Stimulated activated CD8-positive, alpha-beta memory T cell treated with anti-CD3 and anti-CD28 coated beads, Interleukin-7, amount 100 ng/mL, for 4 hours (primary cell): ENCODE measurements around the gene FAM110D.
A peak's percentile ranks its signal among the peaks of the same experiment; 100 is the strongest.

Source experiments
- DNase-seq, 2 donors: peaks; one replicate each; pipeline ENCODE4 v3.0.0-alpha.2; 2020; ENCODE audit warnings: low read depth in 2 of 2

The FAM110D gene

GRCh38 chr1:26162220-26162709 lies 3.4 kb downstream of the FAM110D start:
- DNase-seq: no peak

DNA sequence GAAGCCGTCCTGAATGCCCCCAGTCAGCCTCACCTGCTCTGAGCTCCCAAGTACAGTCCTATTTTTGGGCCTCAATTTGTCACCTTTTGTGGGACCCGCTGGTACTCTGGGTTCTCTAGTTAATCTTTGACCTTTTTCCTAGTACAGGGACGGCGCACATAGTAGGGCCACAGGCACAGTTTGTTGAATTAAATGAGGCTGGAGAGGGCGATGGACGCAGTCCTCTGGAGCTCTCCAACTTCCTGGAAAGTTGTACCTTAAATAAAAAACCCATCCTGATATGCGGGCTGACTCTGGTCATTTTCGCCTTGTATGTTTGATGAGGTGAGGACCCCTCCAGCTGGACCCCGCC lies 4.8 kb downstream of the FAM110D start:
- DNase-seq: no peak

DNA sequence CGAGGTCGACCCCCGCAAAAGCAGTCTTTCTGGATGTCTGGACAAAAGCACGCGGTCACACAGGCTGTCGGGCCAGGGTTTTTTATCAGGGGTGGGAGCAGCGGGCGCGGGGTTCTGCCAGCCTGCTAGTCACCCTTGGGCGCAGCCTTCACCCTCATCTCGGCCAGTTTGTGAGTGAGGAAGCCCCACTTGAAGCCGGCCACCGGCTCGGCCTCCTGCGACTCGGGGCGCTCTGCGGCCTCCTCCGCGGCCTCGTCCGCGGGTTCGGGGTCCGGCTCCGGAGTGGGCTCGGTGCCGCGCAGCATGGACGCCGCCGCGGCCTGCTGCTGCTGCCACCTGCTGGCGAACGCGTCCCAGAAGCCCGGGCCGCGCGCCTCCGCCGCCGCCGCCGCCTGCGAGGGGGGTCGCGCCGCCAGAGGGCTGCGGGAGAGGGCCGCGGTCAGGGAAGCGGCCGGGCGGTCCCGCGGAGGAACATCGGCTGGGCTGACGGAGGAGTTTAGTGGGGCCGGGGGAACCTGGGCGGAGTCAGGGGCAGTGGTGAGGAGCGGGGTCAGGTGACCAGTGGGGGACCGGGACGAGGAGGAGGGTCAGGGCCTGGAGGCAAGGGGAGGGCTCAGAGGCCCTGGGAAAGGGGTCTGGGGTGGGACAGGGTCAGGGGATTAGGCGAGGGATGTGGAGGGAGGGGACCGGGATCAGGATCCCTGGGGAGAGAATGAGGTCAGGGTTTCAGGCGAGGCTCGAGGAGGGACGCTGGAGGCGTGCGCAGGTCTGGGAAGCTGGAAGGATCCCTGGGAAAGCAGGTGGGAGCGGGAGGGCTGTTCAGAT lies 5.4 kb downstream of the FAM110D start:
- DNase-seq: peak in 1 of 2 donors; percentile 45

DNA sequence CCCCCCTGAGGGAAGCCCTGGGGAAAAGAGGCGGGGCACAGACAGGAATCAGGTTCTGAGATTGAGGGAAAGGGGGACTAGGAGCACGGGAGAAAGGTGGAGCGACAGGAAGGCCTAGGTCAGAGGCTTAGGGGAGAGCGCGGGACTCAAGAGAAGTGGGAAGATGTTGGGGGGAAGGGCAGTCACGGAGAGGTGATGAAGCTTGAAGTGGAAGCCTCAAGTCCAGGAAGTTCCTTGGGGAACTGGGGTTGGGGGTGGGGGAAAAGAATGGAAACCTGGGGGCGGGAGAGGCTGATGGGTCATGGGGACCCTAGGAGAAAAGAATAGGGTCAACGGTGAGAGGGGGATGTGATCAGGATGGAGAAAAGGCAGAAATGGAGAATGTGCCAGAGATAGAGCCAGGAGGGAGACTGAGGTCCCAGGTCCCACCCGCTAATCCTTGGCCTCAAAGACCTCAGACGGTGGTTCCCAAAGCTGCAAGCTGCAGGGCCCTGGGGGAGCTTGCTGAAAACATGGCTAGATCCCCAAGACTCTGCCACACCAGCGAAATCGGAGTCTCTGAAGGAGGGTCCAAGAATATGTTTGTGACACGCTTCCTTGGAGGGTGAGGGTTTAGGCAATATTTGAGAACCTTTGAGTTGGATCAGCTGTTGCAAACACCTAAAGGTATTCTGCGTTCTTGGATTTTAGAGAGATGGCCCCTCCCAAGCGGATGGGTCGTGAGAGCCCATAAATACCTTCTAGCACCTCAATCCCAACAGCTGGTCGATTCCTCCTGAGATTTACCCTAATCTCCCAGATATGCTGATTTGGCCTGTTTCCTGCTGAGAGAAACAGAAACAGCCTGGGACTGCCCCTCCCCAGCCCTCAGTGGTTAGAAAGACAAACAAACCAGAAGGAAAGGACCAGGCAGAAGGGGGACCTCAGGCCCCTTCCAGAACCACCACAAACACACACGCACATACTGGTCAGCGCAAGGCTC lies 6.3 kb downstream of the FAM110D start:
- no peak for DNase-seq

DNA sequence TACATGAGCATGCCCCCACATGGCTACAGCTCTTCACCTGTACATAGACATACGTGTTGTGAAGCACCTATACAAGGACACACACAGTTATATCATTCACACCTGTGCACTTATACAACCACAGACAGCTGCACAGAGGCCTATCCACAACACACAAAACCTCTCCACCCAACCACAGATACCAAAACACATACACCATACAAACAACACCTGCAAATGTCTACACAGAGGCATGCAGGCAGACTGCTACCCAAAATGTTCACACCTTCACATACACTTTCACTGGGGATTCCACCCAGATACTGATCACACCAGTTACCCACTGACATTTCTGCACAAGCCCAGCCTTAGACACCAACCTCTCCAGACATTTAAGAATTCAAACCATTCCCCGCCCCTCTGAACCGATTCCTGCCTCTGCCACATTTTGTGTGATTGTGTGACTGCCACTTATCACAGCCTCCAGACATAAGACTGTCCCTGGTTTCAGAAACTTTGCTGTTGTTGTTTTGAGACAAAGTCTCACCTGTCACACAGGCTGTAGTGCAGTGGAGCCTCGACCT lies 7.9 kb downstream of the FAM110D start:
- no peak for DNase-seq

DNA sequence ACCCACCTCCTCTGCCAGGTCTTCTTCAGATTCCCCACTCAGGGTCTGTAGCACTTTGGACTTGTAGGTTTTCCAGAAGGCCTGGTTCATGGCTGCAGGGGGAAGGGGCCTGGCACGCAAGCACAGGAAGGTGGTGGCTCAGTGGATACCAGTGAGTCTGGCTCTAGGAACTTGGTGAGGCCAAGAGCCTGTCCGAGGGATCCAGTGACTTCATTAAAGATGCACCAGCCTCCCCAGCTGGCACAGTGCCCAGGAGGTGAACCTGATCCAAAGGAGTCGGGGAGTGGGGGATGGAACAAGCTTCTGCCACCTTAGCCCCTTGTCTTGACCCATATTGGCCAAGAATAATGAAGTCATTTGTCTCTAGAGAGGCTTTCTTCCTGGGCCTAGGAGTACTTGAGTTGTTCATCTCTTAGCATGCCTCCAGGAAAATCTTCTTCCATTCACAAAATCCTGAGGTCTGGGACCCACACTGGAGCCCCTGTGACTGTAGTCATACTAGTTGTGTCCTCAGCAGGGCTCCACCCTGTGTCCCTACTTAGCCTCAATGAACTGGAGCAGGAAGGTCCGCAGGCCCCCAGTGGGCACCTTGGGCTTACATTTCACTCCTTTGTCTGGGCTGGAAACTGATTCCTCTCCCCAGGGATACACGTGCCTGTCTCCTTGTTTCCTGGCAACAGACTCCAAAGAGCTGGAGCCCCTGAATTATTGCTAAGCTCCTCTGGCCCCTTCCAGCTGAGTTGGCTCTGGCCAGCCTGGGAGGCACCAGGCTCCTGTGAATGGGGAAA lies 9.7 kb downstream of the FAM110D start, which contains the start of gene C1orf232:
Gene C1orf232, minus strand, starts transcription at position 554 of the 788 bp plus-strand sequence. Its CDS starts 464 bp downstream, at position 90.
- DNase-seq: no peak

- DNase-seq: no peak
Observed at GRCh38 chr1:26169198-26169554, 10.3 kb downstream of the FAM110D start.

DNA sequence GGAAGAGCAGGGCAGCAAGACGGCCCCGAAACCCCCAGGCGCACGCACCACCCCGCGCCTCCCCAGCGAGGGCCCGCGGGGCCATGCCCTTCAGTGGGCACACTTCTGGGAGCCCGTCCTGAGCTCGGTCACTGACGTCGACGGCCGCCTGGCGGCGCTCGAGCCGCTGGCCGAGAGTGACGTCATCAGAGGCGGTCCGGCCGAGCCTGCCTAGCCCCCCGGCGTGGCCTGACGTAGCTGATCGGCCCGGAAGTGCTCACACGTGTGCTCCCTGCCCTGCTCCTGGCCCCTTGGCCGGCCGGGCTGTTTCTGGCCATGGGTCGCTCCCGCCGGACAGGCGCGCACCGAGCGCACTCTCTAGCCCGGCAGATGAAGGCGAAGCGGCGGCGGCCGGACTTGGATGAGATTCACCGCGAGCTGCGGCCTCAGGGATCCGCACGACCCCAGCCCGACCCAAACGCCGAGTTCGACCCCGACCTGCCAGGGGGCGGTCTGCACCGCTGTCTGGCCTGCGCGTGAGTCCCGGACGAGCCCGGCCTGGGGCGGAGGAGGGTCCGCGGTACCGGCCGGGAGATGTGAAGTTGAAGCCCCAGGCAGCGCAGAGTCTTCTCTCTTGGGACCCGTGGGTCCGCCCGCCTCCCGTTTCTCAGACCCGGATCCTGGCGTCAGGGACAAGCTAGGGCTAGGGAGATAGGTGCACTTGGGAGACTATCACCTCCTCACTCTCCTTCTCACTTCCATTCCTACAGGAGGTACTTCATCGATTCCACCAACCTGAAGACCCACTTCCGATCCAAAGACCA lies 11.0 kb downstream of the FAM110D start, which contains the start of gene ZNF593:
Gene ZNF593, plus strand, starts transcription at position 240 of the 803 bp plus-strand sequence. Its CDS starts 76 bp downstream, at position 316.
- peak; percentile 73 to 84 for DNase-seq

- no peak for DNase-seq
Observed at GRCh38 chr1:26170472-26170821, 11.6 kb downstream of the FAM110D start.

DNA sequence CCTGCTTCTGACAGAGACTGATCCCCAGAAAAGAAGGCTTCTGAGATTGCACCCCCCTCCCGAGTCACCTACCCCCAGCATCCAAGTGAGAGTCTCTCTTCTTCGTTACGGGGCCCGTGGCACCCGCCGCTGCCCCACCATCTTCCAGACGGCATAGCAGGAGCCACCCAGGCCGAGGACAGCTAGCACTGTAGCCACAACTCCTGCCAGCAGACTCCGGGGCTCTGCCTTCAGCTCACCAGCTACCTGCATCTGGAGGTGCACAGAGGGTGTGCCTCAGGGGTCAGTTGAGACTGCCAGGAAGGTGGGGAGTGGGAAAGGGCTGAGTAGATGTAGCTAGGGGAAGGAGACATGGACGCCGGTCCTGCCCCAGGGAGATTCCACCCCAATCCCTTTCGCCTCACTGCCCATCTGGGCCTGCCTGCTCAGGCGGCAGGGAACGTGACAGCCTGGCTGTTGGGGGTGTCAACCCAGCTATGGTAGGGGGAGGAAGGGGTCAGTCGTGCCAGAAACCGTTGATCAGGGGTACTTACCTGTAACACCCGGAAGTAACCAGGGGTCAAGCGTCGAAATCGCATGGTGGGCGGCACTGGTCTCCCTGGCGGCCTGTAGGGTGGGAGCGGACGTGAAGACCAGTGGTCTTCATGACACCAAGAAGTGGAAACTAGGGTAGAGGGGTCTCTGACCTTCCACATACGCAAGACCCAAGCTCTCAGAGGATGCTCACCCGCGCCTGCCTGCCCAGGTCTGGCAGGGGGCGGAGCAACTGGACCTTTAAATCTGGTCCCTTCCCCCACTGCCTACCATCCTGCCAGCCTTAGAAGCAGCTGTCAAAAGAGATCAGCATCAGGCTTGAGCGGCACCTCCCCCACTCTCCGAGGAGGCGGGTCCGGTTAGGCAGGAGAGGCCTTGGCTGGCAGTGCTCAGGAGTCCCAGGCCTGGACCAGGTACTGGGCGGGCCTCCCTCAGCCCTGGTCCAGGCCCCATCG lies 12.5 kb downstream of the FAM110D start, which contains the start of gene ZNF593OS:
Gene ZNF593OS, minus strand, starts transcription at position 749 of the 989 bp plus-strand sequence. Its CDS starts 171 bp downstream, at position 578.
- DNase-seq: no peak

DNA sequence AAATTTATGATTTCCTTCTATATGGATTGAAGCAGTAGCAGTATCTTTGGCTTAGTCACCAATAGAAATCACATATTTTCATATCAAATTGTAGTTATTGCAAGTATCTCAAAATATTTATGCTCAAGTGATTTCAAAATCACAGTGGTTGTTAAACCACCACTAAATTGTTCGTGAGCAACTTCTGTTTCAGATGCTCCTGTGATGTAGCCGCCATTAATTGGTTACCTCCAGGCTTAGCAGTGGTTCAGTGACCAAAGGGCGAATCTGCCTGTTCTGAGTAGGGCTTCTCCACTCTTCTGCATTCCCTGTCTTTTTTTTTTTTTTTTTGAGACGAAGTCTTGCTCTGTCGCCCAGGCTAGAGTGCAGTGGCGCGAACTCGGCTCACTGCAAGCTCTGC lies 16.5 kb downstream of the FAM110D start:
- DNase-seq: no peak

DNA sequence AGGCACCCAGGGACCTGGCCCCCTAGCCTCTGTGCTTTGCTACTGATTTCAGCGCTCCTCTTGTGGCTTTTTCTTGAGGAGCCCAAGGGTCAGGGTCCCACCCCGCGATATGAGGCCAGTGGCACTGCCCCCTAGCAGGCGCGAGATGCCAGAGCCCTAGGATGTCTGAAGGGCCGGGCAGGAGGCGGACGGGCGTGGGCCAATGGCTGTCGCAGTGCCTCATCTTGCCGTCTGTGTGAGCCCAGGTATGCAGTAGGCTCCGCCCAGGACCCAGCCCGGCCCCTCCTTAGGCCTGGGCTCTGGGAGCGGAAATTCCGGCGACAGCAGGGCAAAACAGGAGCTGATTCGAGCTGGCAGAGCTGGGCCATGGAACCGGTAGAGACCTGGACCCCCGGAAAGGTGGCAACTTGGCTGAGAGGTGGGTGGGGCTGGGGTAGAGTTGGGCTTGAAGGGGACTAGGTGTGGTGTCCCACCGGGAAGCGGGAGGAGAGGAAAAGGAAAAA lies 18.4 kb downstream of the FAM110D start, which contains the start of gene CNKSR1:
Gene CNKSR1, plus strand, starts transcription at position 310 of the 503 bp plus-strand sequence. Its CDS starts 57 bp downstream, at position 367.
- DNase-seq: no peak

DNA sequence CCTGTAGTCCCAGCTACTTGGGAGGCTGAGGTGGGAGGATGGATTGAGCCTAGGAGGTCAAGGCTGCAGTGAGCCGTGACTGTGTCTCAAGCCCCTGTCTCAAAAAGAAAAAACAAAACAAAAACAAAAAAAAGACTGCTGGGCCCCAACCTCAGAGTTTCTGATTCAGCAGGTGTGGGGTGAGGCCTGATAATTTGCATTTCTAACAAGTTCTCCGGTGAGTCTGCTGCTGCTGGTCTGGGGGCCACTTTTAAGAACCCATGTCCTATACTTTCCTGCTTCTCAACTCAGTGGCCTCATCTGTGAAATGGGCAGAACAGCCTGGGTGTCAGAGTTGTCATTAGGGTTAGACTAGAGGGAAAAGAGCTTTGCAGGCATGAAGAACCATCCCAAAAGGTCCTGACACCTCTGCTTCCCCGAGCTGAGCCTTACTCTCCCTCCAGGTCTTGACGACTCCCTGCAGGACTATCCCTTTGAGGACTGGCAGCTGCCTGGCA lies 21.2 kb downstream of the FAM110D start:
- no peak for DNase-seq

DNA sequence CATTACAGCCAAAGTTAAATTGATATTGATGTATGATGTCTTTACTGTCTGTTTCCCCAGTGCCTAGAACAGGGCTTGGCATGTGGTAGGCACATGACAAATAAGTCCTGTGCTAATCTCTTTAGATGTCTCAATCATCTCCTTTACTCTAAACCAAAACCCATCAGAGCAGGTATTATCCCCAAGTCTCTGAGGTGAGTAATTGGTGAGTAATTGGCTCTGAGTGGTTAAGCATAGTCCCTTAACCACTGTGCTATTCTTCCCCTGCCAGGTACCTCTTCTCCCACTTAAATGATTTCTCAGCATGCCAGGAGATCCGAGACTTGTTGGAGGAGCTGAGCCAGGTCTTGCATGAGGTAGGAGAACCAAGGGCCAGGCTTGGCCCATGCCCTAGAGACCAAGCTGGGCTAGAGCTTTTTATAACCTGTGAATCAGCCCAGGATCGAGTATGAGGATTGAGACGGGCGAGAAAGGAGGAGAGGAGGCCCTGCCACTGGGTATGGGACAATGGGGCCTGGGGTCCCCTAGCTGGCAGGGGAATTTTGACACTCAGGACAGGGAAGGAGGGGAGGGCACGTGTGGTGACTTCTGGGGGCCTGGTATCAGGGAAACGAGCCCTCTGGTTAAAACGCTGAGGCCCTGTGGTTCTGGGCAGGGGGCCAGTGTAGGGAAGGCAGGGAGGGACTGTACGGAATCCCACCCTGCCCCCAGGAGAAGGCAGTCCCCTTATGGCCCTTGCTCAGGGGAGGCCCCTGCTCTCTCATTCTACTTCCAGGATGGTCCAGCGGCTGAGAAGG lies 22.9 kb downstream of the FAM110D start:
- DNase-seq: no peak

- no peak for DNase-seq
Observed at GRCh38 chr1:26182383-26182696, 23.5 kb downstream of the FAM110D start.

GRCh38 chr1:26184086-26184485 lies 25.2 kb downstream of the FAM110D start:
- DNase-seq: no peak

GRCh38 chr1:26184883-26185282 lies 26.0 kb downstream of the FAM110D start:
- no peak for DNase-seq

- no peak for DNase-seq
Observed at GRCh38 chr1:26187882-26188281, 29.0 kb downstream of the FAM110D start.
